Jurkat, Clone E6-1 (cell line): ENCODE data around the gene GAK.

Experiments
- DNase-seq: peaks from one replicate; pipeline ENCODE4 v3.0.0-alpha.2; 2011; ENCODE audit warnings: low read depth, low spot score
- H3K4me3 ChIP-seq: 2 replicates; pipeline ENCODE4 v1.5.1; 2011; ENCODE audit warnings: mild to moderate bottlenecking, low read length, control low read depth, moderate library complexity

Gene GAK

GRCh38 chr4:898123-898522 lies 34.0 kb downstream of the GAK start:
- H3K4me3 ChIP-seq, result no peak overlapping the region
- no peak for DNase-seq

GRCh38 chr4:896630-897029 lies 35.5 kb downstream of the GAK start:
- DNase-seq, result no peak
- H3K4me3 ChIP-seq, result no peak overlapping the region

- no peak for DNase-seq
- H3K4me3 ChIP-seq, result no peak overlapping the region
Measured at GRCh38 chr4:896216-896615, 35.9 kb downstream of the GAK start.

- no peak overlapping the region for H3K4me3 ChIP-seq
- no peak for DNase-seq
Measured at GRCh38 chr4:895596-895995, 36.5 kb downstream of the GAK start.

GRCh38 chr4:893995-894705 lies 38.0 kb downstream of the GAK start:
- no peak for DNase-seq

GRCh38 chr4:893276-893994 lies 38.7 kb downstream of the GAK start:
- no peak overlapping the region for H3K4me3 ChIP-seq
- no peak for DNase-seq

More at GRCh38 chr4:893995-894705, 38.0 kb downstream of the GAK start:
- H3K4me3 ChIP-seq, result no peak overlapping the region

- no peak overlapping the region for H3K4me3 ChIP-seq
- DNase-seq, result no peak
Measured at GRCh38 chr4:892780-893179, 39.3 kb downstream of the GAK start.

GRCh38 chr4:891747-892146 lies 40.4 kb downstream of the GAK start:
- H3K4me3 ChIP-seq, result no peak overlapping the region
- peak; percentile 14 for DNase-seq

GRCh38 chr4:890036-890695 lies 42.0 kb downstream of the GAK start:
- no peak overlapping the region for H3K4me3 ChIP-seq
- DNase-seq, result no peak

- DNase-seq, result no peak
- no peak overlapping the region for H3K4me3 ChIP-seq
Measured at GRCh38 chr4:889516-889915, 42.6 kb downstream of the GAK start.

- no peak for DNase-seq
- H3K4me3 ChIP-seq, result no peak overlapping the region
Measured at GRCh38 chr4:888029-888428, 44.1 kb downstream of the GAK start.

- DNase-seq, result no peak
- no peak overlapping the region for H3K4me3 ChIP-seq
Measured at GRCh38 chr4:887034-887763, 44.9 kb downstream of the GAK start.

- no peak for DNase-seq
- no peak overlapping the region for H3K4me3 ChIP-seq
Measured at GRCh38 chr4:886244-886643, 45.9 kb downstream of the GAK start.

GRCh38 chr4:885353-885752 lies 46.8 kb downstream of the GAK start:
- peak; percentile 22 for DNase-seq
- no peak overlapping the region for H3K4me3 ChIP-seq

GRCh38 chr4:884896-885295 lies 47.2 kb downstream of the GAK start:
- peak; percentile 88 for DNase-seq
- no peak overlapping the region for H3K4me3 ChIP-seq

GRCh38 chr4:884259-884658 lies 47.9 kb downstream of the GAK start:
- DNase-seq, result no peak
- no peak overlapping the region for H3K4me3 ChIP-seq

- DNase-seq, result no peak
- no peak overlapping the region for H3K4me3 ChIP-seq
Measured at GRCh38 chr4:883377-884095, 48.6 kb downstream of the GAK start.

GRCh38 chr4:882646-883045 lies 49.5 kb downstream of the GAK start:
- DNase-seq, result no peak
- no peak overlapping the region for H3K4me3 ChIP-seq

GRCh38 chr4:881709-882108 lies 50.4 kb downstream of the GAK start:
- DNase-seq, result no peak
- H3K4me3 ChIP-seq, result no peak overlapping the region
